ENCODE results near the gene PHF24.
A peak's percentile ranks its signal among the peaks of the same experiment; 100 is the strongest.

PHF24 gene

DNA sequence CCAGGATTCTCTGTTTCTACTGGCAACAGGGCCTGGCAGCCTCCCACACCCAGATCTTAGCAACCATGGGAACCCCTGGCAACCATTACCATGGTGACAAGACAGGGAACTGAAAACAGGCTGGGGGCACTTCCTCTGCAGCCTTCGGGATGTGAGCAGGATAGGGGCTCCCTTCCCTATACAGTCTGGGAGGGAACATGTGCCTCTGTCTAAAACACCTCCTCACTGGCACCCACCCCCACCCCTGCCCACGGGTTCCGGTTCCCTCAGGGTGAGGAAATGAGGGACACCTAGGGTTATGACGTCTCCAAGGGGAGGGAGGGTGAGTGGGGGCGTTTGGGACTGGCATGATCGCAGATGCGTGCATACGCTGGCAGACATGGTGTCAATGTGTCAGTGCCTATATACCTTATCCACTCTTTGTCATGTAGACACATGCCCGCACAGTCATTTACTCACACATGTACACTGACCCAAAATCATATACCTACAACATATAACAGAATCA is 28.5 kb downstream of the PHF24 start:
- 95% methylated on average over 7 of the region's 9 CpGs for WGBS
- Histone ChIP-seq H2AFZ (ENCODE audit: low read depth, low read length) (no peak overlapping the region), H3K18ac (ENCODE audit: low read depth in 1 of 2, low read length in 2 of 2) (no peak overlapping the region), H3K36me3 (ENCODE audit: control insufficient read depth in 1 of 2, insufficient read depth in 2 of 2, low read depth in 1 of 2, low read length in 2 of 2) (no peaks in the 10 kb centered on the region), H3K9ac (ENCODE audit: low read length) (no peak overlapping the region), H3K27ac (ENCODE audit: low read length, poor library complexity, severe bottlenecking) (no peak overlapping the region), H2BK12ac (ENCODE audit: low read length in 2 of 2) (no peak overlapping the region), H2BK15ac (ENCODE audit: low read depth, poor library complexity, severe bottlenecking) (no peak overlapping the region), H3K14ac (ENCODE audit: low read length in 2 of 2) (no peak overlapping the region), H3K23ac (ENCODE audit: low read length in 2 of 2) (no peak overlapping the region), H3K4me1 (ENCODE audit: control insufficient read depth, insufficient read depth, low read depth, low read length) (peaks cover 27% of the 10 kb centered on the region), H3K4ac (ENCODE audit: low read depth in 1 of 2, low read length in 2 of 2) (no peak overlapping the region), H4K91ac (ENCODE audit: low read length) (no peak overlapping the region), H2BK120ac (ENCODE audit: low read depth, low read length) (no peak overlapping the region), H3K79me1 (replicated peaks; ENCODE audit: low read length, poor library complexity, severe bottlenecking) (peaks cover 11% of the 10 kb centered on the region), H3K9me3 (ENCODE audit: control insufficient read depth, low read length) (no peaks in the 10 kb centered on the region), H3K4me3 (ENCODE audit: insufficient read depth in 1 of 2, low read depth in 1 of 2, low read length in 2 of 2) (no peak overlapping the region), H3K4me2 (ENCODE audit: low read length, poor library complexity, severe bottlenecking) (no peak overlapping the region), H3K27me3 (ENCODE audit: control insufficient read depth in 1 of 2, insufficient read depth in 1 of 2, low read length in 2 of 2) (peaks cover 14 to 15% of the 10 kb centered on the region in 2 experiments), H4K8ac (ENCODE audit: low read length) (no peak overlapping the region), H2AK5ac (ENCODE audit: low read length, severe bottlenecking) (no peak overlapping the region), H2BK5ac (ENCODE audit: low read depth, low read length, poor library complexity, severe bottlenecking) (no peak overlapping the region)
- peak; percentile 41 for DNase-seq

DNA sequence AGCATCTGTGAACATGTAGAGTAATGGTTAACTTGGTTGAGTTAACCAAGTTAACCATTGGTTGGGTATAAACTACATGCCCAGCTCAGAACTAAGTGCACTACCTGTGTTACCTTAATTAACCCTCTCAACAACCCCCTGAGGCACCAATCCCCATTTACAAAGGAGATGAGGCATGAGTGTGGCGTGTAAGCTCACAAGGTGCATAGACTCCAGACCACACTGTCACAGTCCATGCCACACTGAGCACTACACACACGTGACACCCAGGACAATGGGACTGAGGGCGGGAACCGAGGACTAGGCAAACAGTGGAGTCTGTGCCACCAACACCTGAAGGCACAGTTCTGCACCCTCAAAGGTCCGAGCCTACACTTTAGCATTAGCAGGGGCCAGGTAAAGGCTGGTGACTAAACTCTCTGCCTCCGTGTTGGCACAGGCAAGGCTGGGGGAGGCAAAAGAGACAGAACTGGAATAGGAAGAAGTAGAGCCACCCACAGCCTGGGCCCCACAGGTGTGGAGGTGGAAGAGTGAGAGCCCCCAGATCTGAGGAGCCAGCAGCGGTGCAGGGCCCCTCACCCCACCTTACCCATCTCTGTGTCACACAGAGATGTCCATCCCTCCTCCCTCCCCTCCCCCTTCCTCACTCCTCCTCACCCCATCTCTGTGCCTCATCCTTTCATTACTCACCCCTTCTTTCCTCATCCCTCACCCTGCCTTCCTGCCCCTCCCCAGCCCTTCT is 29.2 kb downstream of the PHF24 start:
- WGBS, result 93% methylated on average over 7 of the region's 7 CpGs
- H2BK5ac ChIP-seq (ENCODE audit: low read depth, low read length, poor library complexity, severe bottlenecking), result no peak overlapping the region

DNA sequence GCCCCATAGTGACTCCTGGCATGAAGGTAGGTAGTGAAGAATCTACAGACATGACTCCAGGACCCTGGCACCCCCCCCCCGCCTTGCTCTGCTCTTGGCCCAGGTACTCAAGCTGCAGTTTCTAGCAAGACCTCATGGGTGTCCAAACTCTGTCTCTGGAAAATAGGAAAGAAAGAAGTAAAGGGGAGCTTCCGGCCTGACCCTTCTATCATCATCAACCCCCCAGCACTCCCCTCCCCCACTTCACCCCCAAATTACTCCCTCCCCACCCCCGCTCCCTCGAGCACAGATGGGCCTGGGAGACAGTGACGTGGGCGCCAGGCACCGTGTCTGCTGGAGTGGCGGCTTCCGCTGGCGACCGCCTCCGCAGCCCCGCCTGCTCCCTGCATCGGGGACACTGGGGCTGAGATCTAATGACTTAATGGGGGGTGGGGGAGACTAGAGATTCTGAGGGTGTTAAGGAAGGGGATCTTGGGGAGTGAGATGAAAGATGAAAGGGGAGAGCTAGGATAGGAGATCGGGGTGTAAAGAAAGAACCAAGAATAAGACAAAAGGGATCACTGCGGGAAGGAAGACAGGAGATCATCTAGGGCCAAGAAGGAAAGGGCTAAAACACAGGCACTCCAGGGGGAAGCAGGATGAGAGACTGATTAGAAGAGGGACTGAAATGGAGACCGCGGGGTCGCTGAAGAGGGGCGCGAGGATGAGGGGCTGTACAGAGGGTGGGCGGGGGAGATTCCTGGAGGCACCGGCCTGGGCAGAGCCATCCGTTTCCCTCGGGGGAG is 30.3 kb downstream of the PHF24 start:
- no peak for DNase-seq
- H2BK120ac ChIP-seq (ENCODE audit: low read depth, low read length), result no peak overlapping the region
- H3K23ac ChIP-seq (ENCODE audit: low read length in 2 of 2), result no peak overlapping the region
- peaks cover 0 to 6% of the 10 kb centered on the region in 2 experiments for H3K36me3 ChIP-seq (ENCODE audit: control insufficient read depth in 1 of 2, insufficient read depth in 2 of 2, low read depth in 1 of 2, low read length in 2 of 2)
- H3K79me1 ChIP-seq (replicated peaks; ENCODE audit: low read length, poor library complexity, severe bottlenecking), result peaks cover 13% of the 10 kb centered on the region
- peak overlapping the region; percentile 72 for H3K9ac ChIP-seq (ENCODE audit: low read length)
- H2BK12ac ChIP-seq (ENCODE audit: low read length in 2 of 2), result no peak overlapping the region
- no peaks in the 10 kb centered on the region for H3K9me3 ChIP-seq (ENCODE audit: control insufficient read depth, low read length)
- peaks cover 44% of the 10 kb centered on the region for H3K4me1 ChIP-seq (ENCODE audit: control insufficient read depth, insufficient read depth, low read depth, low read length)
- H2AFZ ChIP-seq (ENCODE audit: low read depth, low read length), result no peak overlapping the region
- H2BK5ac ChIP-seq (ENCODE audit: low read depth, low read length, poor library complexity, severe bottlenecking), result no peak overlapping the region
- no peak overlapping the region for H3K4ac ChIP-seq (ENCODE audit: low read depth in 1 of 2, low read length in 2 of 2)
- H4K8ac ChIP-seq (ENCODE audit: low read length), result peak overlapping the region; percentile 39
- H3K4me2 ChIP-seq (ENCODE audit: low read length, poor library complexity, severe bottlenecking), result peak overlapping the region; percentile 73
- H4K91ac ChIP-seq (ENCODE audit: low read length), result no peak overlapping the region
- no peak overlapping the region for H3K27ac ChIP-seq (ENCODE audit: low read length, poor library complexity, severe bottlenecking)
- H3K4me3 ChIP-seq (ENCODE audit: insufficient read depth in 1 of 2, low read depth in 1 of 2, low read length in 2 of 2), result peak overlapping the region; percentile 5 to 82
- WGBS, result 29% methylated on average over 23 of the region's 25 CpGs
- peak overlapping the region; percentile 11 to 58 for H3K18ac ChIP-seq (ENCODE audit: low read depth in 1 of 2, low read length in 2 of 2)
- H3K14ac ChIP-seq (ENCODE audit: low read length in 2 of 2), result no peak overlapping the region
- peaks cover 1 to 8% of the 10 kb centered on the region in 2 experiments for H3K27me3 ChIP-seq (ENCODE audit: control insufficient read depth in 1 of 2, insufficient read depth in 1 of 2, low read length in 2 of 2)
- peak overlapping the region; percentile 60 for H2BK15ac ChIP-seq (ENCODE audit: low read depth, poor library complexity, severe bottlenecking)
- H2AK5ac ChIP-seq (ENCODE audit: low read length, severe bottlenecking), result no peak overlapping the region

More for the DNA sequence above, 29.2 kb downstream of the PHF24 start:
- Histone ChIP-seq H2AK5ac (ENCODE audit: low read length, severe bottlenecking) (no peak overlapping the region), H3K27me3 (ENCODE audit: control insufficient read depth in 1 of 2, insufficient read depth in 1 of 2, low read length in 2 of 2) (peaks cover 12 to 15% of the 10 kb centered on the region in 2 experiments), H2BK120ac (ENCODE audit: low read depth, low read length) (no peak overlapping the region), H3K4ac (ENCODE audit: low read depth in 1 of 2, low read length in 2 of 2) (no peak overlapping the region), H3K18ac (ENCODE audit: low read depth in 1 of 2, low read length in 2 of 2) (no peak overlapping the region), H3K4me2 (ENCODE audit: low read length, poor library complexity, severe bottlenecking) (no peak overlapping the region), H4K8ac (ENCODE audit: low read length) (no peak overlapping the region), H3K9me3 (ENCODE audit: control insufficient read depth, low read length) (no peaks in the 10 kb centered on the region), H2BK12ac (ENCODE audit: low read length in 2 of 2) (no peak overlapping the region), H2BK15ac (ENCODE audit: low read depth, poor library complexity, severe bottlenecking) (no peak overlapping the region), H2AFZ (ENCODE audit: low read depth, low read length) (no peak overlapping the region), H4K91ac (ENCODE audit: low read length) (no peak overlapping the region), H3K4me1 (ENCODE audit: control insufficient read depth, insufficient read depth, low read depth, low read length) (peaks cover 35% of the 10 kb centered on the region), H3K14ac (ENCODE audit: low read length in 2 of 2) (no peak overlapping the region), H3K9ac (ENCODE audit: low read length) (no peak overlapping the region), H3K23ac (ENCODE audit: low read length in 2 of 2) (no peak overlapping the region), H3K36me3 (ENCODE audit: control insufficient read depth in 1 of 2, insufficient read depth in 2 of 2, low read depth in 1 of 2, low read length in 2 of 2) (no peaks in the 10 kb centered on the region), H3K27ac (ENCODE audit: low read length, poor library complexity, severe bottlenecking) (no peak overlapping the region), H3K4me3 (ENCODE audit: insufficient read depth in 1 of 2, low read depth in 1 of 2, low read length in 2 of 2) (no peak overlapping the region), H3K79me1 (replicated peaks; ENCODE audit: low read length, poor library complexity, severe bottlenecking) (peaks cover 13% of the 10 kb centered on the region)
- no peak for DNase-seq

Measured in mesenchymal stem cell (in vitro differentiated cells and primary cell).